ENCODE data around the gene CENPA.

DNA sequence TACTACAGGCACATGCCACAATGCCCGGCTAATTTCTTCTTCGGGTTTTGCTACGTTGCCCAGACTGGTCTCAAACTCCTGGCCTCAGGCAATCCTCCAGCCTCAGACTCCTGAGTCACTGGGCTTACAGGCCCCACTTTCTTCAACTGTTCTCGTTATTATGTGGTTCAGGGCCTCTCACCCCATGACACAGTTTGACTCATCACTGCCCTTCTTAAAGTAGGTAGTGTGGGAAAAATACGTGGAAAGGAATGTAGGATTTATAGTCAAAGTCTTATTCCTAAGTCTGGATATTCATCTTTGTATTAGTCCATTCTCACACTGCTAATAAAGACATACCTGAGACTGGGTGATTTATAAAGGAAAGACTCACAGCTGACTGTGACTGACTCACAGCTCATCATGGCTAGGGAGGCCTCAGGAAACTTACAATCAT is 19.4 kb downstream of the CENPA start:
- no peak for TF ChIP-seq GABPA (IDR thresholded peaks at IDR 0.05; ENCODE audit: low read depth)
- TF ChIP-seq FOXJ3 (CRISPR knock-in tag; IDR thresholded peaks at IDR 0.05): no peak
- TF ChIP-seq RAD21 (IDR thresholded peaks at IDR 0.05; ENCODE audit: low read length): no peak
- TF ChIP-seq FOXM1 (IDR thresholded peaks at IDR 0.05; ENCODE audit: low read depth): no peak
- TF ChIP-seq, protein P1, sequence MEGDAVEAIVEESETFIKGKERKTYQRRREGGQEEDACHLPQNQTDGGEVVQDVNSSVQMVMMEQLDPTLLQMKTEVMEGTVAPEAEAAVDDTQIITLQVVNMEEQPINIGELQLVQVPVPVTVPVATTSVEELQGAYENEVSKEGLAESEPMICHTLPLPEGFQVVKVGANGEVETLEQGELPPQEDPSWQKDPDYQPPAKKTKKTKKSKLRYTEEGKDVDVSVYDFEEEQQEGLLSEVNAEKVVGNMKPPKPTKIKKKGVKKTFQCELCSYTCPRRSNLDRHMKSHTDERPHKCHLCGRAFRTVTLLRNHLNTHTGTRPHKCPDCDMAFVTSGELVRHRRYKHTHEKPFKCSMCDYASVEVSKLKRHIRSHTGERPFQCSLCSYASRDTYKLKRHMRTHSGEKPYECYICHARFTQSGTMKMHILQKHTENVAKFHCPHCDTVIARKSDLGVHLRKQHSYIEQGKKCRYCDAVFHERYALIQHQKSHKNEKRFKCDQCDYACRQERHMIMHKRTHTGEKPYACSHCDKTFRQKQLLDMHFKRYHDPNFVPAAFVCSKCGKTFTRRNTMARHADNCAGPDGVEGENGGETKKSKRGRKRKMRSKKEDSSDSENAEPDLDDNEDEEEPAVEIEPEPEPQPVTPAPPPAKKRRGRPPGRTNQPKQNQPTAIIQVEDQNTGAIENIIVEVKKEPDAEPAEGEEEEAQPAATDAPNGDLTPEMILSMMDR (IDR thresholded peaks at IDR 0.05): no peak
- TF ChIP-seq RCOR1 (IDR thresholded peaks at IDR 0.05; ENCODE audit: low read length): no peak
- no peak for TF ChIP-seq TAF1 (IDR thresholded peaks at IDR 0.05; ENCODE audit: borderline replicate concordance, low read depth, low read length)
- TF ChIP-seq CHD2 (IDR thresholded peaks at IDR 0.05; ENCODE audit: low read length, partially characterized antibody): no peak
- peak; percentile 69; the same call in 1 of the 2 replicates for TF ChIP-seq FOSL2 (IDR thresholded peaks at IDR 0.05; ENCODE audit: borderline replicate concordance, low read depth)
- no peak; the same call in 1 of the 2 replicates for TF ChIP-seq POLR2AphosphoS5 (IDR thresholded peaks at IDR 0.05; ENCODE audit: low read depth, low read length)
- no peak for TF ChIP-seq SMC3 (IDR thresholded peaks at IDR 0.05; ENCODE audit: low read depth, low read length)

Data from SK-N-SH (cell line).